GM12891 (cell line): ENCODE data around the gene CKB.

ENCODE experiments used
- POLR2A ChIP-seq: IDR thresholded peaks from 2 replicates; pipeline ENCODE4 v1.6.1; 2011; ENCODE audit warnings: low read depth, low read length, control low read depth
- SPI1 ChIP-seq: IDR thresholded peaks from 2 replicates; pipeline ENCODE4 v1.6.1; 2011; ENCODE audit warnings: low read depth, low read length, control low read depth
- TAF1 ChIP-seq: IDR thresholded peaks from 2 replicates; pipeline ENCODE4 v1.6.1; 2011; ENCODE audit warnings: low read depth, low read length, control low read depth

DNA sequence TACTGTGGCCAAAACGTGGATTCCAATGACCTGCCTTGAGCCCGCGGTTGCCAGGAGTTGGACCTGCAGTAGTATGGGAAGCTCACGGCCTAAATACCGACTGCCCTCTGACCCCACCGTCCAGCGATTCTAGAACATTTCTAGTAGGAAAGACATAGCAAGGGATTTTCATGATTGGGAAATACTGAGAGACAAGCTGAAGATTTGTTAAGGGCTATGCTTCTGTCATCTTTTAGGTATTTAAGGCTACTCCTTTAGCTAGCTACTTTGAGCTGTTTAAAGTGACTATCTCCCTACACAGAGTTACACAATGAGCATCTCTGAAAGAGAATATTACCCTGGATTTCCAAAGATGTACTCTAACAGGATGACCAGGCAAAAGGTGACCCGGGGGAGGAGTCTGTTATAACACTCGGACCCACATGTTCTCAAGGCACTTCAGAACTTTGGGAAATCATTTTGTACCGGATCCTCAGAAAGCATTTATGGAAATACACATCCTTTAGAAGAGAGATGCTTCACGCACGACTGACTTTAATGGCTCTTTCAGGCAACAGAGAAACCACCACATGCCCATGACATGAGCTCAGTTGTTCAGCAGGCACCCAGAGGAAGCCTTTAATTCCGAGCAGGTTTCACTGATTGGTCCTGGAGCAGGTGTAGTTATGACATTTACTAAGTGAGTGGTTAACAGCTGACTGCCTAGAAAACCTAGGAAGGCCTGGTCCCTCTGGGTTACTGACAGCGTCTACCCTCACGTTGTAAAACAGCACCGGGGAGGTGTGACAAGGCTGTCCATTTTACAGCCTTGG lies 35.6 kb upstream of the CKB start:
- no peak for TF ChIP-seq POLR2A
- TF ChIP-seq SPI1 = no peak
- no peak for TF ChIP-seq TAF1
